HuH-7 (cell line): ENCODE measurements around the gene BRWD1.

Experiments
- DNase-seq: peaks from one replicate; pipeline ENCODE4 v3.0.0; 2011; ENCODE audit warnings: low spot score

BRWD1 gene

DNA sequence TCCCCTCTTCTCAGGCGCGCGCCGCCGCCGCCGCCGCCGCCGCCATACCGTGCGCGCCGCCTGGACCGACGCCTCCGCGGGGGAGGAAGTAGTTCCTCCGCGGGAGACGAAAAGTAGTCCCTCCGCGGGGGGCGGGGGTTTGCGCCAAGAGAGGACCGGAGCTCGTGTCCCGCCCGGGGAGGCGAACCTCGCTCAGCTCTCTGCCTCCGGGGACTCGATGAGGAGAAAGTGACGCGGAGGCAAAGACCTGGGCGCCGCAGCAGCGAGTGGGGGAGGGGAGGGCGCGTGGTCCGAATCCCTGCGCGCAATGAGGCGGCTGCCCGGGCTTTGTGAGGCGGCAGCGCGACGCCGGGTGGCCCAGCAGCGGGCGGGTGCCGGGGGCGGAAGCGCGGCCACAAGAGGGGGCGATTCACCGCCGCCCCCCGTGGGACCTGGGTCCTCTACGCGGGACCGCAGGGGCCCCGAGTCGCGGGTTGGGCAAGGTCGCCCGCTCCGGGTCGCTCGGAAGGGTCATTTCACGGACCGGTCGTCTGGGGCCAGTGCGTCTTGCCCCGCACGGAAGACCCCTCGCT lies at the start of gene BRWD1:
TSS of gene BRWD1 (minus strand) at position 62 of the 572 bp plus-strand sequence. CDS start 141 bp downstream, outside the sequence.
- DNase-seq: peak; percentile 77

DNA sequence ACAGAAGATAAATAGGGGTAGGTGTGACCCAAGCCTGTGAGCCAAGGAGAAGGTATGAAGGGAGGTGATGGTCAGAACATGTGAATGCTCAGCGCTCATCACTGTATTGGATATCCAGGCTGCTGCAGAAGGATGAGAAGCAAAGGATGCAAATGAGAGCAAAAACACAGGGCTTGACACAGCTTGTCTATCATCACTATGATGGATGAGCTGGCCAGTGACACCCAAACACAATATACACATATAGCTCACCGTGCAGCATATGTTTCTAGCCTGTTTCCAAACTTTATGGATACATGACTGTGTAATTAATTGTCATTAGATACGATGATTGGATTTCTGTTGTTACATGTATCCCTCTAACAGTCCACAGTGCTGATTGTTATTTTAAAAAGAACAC lies 49.3 kb upstream of the BRWD1 start:
- DNase-seq: no peak

DNA sequence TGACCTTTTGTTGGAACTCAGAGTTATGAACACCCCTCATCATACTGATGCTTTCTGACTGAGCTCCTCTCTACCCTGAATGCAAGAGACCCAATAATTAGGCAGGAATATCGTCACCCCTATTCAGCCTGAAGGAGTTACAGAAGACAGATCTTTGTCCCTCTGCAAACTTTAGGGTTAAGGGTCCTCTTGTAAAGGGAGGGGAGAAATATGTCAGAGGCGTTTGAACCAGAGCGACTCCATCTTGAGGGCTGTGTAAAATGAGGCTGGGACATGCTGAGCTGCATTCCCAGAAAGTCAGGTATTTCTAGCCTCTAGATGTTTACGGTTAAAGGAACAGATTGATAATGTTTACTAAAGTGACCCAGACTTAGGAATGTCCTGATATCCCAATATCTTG lies 46.0 kb upstream of the BRWD1 start:
- DNase-seq: no peak

DNA sequence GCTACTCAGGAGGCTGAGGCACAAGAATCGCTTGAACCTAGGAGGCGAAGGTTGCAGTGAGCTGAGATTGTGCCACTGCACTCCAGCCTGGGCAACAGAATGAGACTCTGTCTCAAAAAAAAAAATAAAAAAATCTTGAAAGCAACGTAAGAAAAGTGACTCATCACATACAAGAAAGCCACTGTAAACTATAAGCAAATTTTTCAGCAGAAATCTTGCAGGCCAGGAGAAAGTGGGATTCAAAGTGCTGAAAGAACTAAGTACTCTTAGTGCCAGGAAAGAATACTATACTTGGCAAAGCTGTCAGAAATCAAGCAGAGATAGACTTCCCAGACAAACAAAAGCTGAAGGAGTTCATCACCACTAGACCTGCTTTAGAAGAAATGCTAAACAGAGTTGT lies 39.9 kb upstream of the BRWD1 start:
- no peak for DNase-seq

DNA sequence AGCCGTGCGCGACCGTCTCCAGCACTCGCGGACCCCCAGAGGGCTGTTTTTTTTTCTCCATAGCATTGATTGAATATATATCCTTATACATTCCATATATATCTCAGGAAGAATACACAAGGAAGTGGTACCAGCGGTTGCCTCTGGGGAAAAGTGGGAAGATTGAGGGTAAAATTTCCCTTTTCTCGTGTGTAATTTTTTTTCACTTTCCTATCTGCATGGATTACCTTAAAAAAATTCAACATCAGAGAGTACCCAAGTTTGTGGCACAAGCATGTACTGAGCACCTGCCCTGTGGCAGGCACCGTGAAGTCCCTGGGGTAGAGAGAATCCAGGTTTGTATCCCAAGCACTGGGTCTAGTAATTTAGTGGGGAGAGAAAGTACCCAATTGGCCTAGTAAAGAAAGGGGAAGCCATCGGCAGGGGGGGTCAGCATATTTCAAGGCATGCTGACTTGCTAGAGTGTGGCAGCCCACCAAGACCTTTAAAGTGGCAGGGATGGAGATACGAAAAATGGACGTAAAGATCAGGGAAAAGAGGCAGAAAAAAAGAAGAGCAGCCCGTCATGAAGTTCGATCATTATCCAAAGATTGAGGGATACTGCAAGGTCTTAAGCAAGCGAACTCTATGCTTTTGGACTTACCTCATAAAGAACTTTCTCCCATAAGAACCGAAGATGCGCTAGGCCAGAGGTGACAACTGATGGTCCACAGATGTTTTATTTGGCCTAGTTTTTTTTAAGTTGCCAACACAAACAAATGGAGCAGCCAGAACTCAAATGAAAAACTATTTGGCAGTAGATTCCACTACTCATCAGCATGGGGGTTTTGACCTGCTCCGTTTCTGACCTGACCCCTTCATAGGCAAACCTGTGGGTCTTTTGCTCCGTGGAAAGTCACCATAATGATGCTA lies 36.9 kb upstream of the BRWD1 start:
- no peak for DNase-seq

DNA sequence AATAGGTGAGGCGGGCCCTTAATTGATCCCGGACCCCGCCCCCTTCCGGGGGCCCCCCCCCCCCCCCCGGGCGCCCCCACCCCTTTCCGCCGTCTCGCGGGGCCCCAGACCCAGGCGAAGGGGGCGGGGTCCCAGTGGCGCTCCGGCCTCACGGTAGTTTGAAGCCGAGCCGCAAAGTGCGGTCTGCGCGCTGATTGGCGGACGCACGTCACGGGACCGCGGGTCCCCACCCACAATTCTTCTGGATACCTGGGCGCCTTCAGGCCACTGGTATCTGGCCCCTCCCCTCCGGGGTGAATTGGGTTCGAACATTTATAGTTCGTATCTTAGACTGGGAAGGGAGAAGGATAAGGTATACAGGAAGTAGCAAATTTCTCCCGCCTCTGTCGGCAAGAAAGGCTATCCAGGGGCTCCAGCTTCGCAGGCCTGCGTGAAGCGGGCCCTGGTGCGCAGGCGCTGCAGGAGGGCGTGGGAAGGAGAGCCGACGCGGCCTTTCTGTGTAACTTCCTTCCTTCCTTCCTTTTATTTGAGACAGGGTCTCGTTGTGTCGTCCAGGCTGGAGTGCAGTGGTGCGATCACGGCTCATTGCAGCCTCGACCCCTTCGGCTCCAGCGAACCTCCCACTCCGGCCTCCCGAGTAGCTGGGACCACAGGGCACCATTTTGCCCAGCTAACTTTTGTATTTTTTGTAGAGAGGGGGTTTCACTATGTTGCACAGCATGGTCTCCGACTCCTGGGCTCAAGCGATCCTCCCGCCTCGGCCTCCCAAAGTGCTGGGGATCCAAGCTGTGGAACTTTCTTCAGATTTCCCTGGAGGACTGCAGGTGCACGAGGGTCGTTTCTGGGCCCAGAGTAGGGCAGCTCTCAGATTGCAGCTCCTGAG lies 36.0 kb upstream of the BRWD1 start:
- peak; percentile 86 for DNase-seq

DNA sequence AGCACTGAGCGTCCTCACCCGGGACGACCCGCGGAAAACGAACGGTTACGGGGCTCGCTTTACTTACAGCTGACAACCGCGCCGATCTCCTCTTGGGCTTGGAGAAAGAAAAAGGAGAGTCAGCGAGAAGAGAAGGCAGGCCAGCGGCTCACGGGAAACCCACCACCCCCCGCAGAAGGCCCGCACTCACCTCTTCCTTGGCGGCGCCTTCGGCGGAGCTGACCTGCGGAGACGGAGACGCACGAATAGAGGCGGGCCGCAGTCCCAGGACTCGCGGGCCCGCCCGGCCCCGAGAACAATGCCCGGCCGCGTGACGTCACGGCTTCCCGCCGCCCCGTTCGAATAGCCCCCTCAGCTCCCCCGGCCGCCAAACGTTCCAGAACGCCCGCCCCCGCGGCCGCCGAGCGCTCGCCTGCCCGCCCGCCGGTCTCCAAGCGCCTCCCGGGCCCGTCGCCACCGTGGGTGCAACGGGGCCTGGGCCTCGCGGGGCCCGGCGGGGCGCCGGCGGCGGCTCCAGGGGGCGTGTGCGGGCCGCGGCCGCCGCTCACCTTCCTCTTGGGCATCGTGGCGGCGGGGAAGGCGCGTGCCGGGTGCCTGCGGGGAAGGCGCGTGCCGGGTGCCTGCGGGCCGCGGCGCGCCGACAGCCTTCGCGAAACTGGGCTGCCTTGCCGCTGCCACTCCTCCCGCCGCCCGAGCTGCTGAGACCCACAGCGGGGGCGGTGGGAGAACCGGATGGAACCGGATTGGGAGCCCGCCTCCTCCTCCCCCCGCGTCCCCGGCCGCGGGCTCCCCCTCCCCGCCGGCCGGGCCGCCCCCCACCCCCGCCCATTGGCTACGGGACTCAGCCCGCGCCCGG lies 35.2 kb upstream of the BRWD1 start, which contains the start of gene HMGN1:
TSS of gene HMGN1 (minus strand) at position 734 of the 856 bp plus-strand sequence. CDS start at position 563, 171 bp downstream.
- peak; percentile 78 for DNase-seq

DNA sequence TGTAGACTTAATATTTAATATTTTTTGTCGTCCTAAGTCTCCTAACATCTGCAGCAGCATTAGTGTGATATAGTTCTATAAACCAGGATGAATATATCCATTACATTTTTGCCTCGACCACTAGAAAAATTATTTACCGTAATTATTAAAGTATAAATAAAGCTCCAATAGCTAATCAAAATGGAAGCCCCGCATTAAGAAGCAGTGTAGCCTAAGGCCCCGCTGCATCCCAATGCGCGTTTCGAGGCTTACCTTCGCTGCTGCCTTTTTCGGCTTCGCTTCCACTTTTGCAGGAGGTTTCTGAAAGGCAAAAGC lies 34.6 kb upstream of the BRWD1 start:
- DNase-seq: no peak

DNA sequence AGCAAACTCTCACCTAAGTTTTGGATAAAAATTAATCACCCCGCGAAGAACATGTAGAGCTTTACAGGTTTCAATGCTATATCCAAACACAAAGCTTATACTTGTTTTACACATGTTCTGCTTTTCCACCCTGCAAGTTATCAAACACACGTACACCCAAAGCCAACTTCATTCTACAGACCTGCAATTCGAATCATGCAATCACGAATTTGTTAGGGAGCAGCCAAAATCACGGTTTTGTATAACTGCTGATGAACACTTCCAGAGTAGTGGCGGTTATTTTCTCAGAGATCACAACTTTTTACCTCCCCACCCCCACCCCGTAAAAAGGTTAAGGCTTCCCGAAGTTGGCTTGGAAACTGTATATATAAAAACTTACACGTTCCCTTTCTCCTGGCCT lies 34.1 kb upstream of the BRWD1 start:
- DNase-seq: no peak

DNA sequence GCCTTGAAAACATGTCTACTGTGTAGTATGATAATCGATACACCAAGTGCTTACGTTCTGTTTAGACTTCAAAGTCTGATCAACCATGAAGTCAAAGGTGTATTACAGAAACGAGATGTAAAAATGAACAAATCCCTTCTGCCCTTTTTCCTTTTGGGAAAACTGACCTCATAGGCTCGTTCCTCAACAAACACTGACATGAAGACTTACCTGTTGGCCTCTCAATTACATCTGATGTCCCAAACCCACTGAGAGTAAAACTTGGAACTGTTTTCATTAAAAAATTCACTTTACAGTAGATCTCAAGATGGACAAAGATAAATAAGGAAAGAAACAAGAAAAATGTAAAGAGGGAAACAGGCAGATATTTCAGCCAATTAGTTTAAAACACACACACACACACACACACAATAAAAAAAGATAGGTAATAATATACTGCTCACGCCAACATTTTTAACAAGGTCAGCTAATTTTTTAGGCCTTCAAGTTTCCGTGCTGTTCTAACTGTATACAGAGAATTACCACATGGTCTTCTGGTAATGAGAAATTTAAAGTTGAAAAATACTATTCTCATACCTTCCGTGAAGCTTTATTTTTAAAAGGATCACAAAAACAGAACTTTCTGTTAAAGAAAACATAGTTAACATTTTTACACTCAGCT lies 33.4 kb upstream of the BRWD1 start:
- DNase-seq: no peak

DNA sequence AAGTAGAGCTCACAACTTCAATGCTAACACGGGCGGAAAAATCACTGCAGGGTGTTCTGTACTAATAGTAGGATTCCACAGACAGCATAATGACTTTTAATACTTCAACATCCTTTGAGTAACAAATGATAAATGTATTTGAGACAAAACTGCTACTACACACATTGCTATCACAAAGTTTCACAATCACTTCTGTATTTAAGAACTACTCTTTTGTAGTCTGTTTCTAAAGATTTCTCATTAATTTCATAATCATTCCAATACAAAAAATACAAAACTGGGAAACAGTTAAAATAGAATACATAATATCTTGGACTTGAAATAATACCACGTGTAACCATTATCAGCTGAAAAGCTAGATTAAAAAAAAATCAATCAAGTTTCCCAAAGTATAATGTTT lies 32.8 kb upstream of the BRWD1 start:
- DNase-seq: no peak

DNA sequence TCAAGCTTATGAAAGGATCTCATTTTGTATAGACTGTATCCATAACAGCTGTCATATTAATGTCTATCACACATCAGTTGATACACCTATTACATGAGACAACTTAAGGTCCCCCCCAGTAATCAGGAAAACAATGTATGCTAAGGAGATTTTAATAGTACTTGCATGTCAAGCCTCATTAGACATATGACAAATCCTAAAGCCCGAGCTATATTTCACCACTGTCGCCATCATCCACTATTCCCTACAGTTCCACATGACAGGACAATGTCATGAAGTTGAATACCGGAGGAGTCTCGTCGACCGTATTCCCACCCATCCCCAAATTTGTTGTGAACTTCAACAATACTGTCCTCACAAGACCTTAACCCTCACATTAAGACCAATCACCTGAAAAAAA lies 32.0 kb upstream of the BRWD1 start:
- no peak for DNase-seq

DNA sequence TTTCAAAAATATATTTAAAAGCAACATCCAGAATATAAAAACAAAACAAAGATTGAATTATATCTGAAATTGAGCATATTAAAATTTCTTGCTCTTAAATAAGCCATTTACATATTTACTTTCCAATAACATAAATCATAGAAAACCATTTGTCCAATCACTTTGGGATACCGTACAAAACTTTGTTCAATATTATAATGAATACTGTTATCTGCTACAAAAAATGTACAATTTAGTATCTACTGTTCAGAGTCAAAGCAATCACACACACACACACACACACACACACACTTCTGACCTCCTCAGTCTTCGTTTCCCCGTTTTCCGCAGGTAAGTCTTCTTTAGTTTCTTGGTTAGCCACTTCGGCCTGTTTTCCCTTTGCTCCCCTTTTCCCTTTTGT lies 31.4 kb upstream of the BRWD1 start:
- no peak for DNase-seq

DNA sequence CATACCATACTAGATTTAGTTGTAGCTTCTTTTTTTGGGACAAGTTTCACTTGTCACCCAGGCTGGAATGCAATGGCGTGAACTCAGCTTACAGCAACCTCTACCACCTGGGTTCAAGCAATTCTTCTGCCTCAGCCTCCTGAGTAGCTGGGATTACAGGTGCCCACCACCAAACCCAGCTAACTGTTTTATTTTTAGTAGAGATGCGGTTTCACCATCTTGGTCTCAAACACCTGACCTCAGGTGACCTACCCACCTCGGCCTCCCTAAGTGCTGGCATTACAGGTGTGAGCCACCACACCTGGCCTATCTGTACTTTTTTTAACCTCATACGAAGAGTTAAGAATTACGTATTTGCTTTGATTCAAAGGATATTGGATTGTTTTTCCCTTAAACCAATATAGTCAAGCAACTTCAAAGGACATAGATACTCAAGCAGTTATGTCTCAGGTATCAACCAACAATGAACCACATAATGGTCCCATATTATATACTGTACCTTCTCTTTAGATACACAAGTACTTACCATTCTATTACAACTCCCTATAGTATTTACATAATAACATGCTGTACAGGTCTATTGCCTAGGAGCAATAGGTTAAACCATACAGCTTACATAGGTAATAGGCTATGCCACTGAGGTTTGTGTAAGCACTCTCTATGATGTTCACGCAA lies 28.0 kb upstream of the BRWD1 start:
- no peak for DNase-seq

DNA sequence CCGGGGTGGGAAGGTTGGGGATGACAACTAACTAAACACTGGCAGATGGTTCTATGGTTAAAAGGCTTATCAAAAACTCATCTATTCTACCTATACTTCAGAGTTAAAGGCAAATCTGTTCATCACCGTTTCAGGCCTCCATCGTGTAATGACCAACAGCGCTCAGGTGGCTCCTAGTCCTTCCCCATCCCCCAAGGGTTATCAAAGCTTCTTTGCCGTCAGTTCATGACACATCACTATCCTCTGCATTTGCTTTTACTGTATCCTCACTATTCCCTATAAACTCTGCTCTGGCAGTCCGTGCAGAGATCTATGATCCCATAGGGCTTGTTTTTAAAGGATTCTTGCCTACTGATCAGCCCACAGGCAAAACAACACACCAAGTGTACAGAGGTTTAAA lies 27.3 kb upstream of the BRWD1 start:
- no peak for DNase-seq

DNA sequence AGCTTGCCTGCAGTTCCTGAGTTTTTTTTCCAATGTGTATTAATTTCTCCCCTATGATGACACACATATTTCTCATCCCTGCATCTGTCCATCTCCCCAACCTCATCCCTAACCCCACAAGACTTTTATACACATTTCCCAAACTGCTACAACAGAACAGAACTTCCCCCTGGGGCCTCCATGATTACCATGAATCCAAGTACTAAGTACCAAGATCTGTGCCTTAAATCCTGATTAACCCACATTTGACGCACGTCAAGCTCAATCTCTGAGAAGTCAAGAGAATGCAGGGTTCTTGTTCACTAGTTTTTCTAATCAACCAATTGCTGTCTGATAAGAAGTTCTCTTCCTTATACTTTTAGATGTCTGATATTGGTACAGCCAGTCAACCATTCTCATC lies 25.8 kb upstream of the BRWD1 start:
- no peak for DNase-seq

DNA sequence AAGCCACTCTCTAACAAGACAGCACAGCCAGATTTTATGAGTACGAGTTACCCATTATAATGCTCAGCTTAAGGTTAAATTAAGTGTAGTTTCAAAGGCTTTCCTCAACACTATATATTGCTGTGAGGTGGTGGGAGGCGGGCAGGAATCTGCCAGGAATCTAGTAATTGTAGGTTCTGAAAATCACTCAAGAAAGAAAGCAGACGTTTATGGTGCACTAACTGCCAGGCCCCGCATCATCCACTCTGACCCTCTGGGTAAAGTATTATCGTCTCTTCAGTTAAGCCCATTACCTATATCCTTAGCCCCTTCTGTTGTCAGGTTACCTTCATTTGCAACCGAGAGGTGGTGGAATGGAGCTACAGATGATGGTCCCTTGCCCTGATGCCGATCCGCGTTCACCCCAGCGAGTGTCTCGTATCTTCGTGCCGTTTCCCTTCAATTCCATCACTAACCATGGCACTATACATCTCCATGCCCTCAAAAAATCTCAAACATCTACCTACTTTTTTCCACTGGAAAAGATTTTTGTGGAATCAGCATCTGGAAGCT lies 23.1 kb upstream of the BRWD1 start:
- no peak for DNase-seq

DNA sequence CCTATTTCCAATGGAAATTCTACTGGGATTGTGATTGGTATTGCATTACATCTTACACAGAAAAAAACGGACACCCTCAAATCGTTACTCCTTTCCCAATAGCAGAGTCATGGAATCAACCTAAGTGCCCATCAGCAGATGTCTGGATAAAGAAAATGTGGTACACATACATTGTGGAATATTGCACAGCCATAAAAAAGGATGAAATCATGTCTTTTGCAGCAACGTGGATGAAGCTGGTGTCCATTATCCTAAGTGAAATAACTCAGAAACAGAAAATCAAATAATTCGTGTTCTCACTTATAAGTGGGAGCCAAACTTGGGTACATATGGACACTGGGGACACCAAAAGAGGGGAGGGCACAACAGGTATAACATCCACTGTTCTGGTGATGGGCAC lies 21.2 kb upstream of the BRWD1 start:
- DNase-seq: no peak

DNA sequence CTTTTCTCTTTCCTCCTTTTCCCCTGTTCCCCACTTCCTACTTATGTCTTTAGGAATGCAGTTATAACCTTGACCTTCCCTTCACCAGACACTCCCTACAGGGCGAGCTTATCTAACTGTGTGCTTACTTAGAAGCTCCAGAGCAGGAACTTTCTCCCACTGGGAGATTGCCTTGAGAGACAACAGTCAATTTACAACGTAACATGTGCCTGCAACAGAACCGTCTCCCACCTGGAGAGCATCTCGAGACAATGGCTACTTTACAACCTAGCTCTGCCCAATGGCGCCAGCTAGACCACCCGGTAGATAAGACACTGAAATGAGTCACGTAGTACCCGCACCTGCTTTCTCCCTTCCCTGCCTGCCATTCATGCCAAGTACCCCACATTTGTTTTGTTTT lies 18.7 kb upstream of the BRWD1 start:
- DNase-seq: no peak

DNA sequence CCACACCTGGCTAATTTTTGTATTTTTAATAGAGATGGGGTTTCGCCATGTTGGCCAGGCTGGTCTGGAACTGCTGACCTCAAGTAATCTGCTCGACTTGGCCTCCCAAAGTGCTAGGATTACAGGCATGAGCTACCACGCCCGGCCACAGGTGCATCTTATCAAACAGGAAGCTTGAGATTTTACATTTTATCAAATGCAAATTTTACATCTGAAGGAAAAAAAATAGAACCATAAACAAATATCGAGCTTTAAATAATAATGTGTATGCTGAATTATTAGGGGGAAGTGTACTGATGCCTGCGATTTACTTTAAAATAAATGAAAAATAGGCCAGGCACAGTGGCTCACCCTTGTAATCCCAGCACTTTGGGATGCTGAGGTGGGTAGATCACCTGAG lies 16.6 kb upstream of the BRWD1 start:
- DNase-seq: no peak
